CD8-positive, alpha-beta memory T cell (primary cell): ENCODE measurements around the gene HNRNPAB. TPM values are rescaled to one million over a fixed set of nuclear protein-coding genes. Genes with fewer than 3 reads are reported as not detected.

Experiments used
- CTCF ChIA-PET: fragments of 350-600 bp; sonication (Branson Sonifier 250); formaldehyde crosslinking; loops from one replicate; lab custom pipeline; 2021; ENCODE audit warnings: antibody characterized with exemption; lab: Charles Lee
- POLR2A ChIA-PET: fragments of 350-600 bp; sonication (Branson Sonifier 250); formaldehyde crosslinking; loops from one replicate; lab custom pipeline; 2021; ENCODE audit warnings: antibody characterized with exemption; lab: Charles Lee
- DNase-seq, 5 donors: peaks; one replicate each; pipeline versions ENCODE4 v3.0.0 to v3.0.0-alpha.2; 2020 to 2022; ENCODE audit warnings: mixed read lengths in 1 of 5
- H3K27ac ChIP-seq: one replicate; pipeline ENCODE4 v1.7.0; 2013; ENCODE audit warnings: low read depth, mild to moderate bottlenecking, low read length, moderate library complexity
- H3K27me3 ChIP-seq: 2 replicates; pipeline ENCODE4 v1.7.0; 2013; ENCODE audit warnings: low read length, mild to moderate bottlenecking; ENCODE audit not compliant: insufficient read depth, poor library complexity, severe bottlenecking
- H3K36me3 ChIP-seq: 2 replicates; pipeline ENCODE4 v1.7.0; 2013; ENCODE audit warnings: mild to moderate bottlenecking, low read length, moderate library complexity; ENCODE audit not compliant: insufficient read depth
- H3K4me1 ChIP-seq: 2 replicates; pipeline ENCODE4 v1.7.0; 2013; ENCODE audit warnings: mild to moderate bottlenecking, low read length, moderate library complexity; ENCODE audit not compliant: insufficient read depth
- H3K4me3 ChIP-seq: 2 replicates; pipeline ENCODE4 v1.7.0; 2013; ENCODE audit warnings: mild to moderate bottlenecking, low read length
- H3K9me3 ChIP-seq: 2 replicates; pipeline ENCODE4 v1.7.0; 2013; ENCODE audit warnings: mild to moderate bottlenecking, low read length
- H3K27ac Mint-ChIP-seq, 8 donors: one replicate each; pipeline ENCODE4 v1.8.0; 2020 to 2021; ENCODE audit warnings: mixed read lengths in 8 of 8, mild to moderate bottlenecking in 6 of 8, inconsistent platforms in 3 of 8, moderate library complexity in 3 of 8
- H3K27me3 Mint-ChIP-seq, 2 donors: one replicate each; pipeline ENCODE4 v1.8.0; 2020 to 2021; ENCODE audit warnings: mixed read lengths in 2 of 2, mild to moderate bottlenecking in 1 of 2, moderate library complexity in 1 of 2
- H3K36me3 Mint-ChIP-seq, 3 donors: one replicate each; pipeline ENCODE4 v1.8.0; 2020 to 2021; ENCODE audit warnings: mixed read lengths in 3 of 3, inconsistent platforms in 1 of 3, mild to moderate bottlenecking in 1 of 3
- H3K4me1 Mint-ChIP-seq, 3 donors: one replicate each; pipeline ENCODE4 v1.8.0; 2020 to 2021; ENCODE audit warnings: mixed read lengths in 3 of 3, inconsistent platforms in 1 of 3, mild to moderate bottlenecking in 1 of 3
- H3K4me3 Mint-ChIP-seq, 7 donors: one replicate each; pipeline ENCODE4 v1.8.0; 2020 to 2021; ENCODE audit warnings: mixed read lengths in 7 of 7, mild to moderate bottlenecking in 6 of 7, moderate library complexity in 4 of 7, inconsistent platforms in 2 of 7
- H3K9me3 Mint-ChIP-seq, 5 donors: one replicate each; pipeline ENCODE4 v1.8.0; 2020 to 2022; ENCODE audit warnings: mixed read lengths in 5 of 5, mild to moderate bottlenecking in 3 of 5, moderate library complexity in 2 of 5, inconsistent platforms in 1 of 5
- polyA plus RNA-seq: library from polyadenylated mRNA; unstranded; fragments of 300-500 nt; fragmentation: Illumina TruSeq; gene quantifications from one replicate; pipeline ENCODE4 v1.2.3, GENCODE V29; 2021
- total RNA-seq, 2 experiments: library from RNA; stranded (reverse); gene quantifications; one replicate each; pipeline ENCODE4 v1.2.3, GENCODE V29; 2021

Gene HNRNPAB
- total and polyA plus RNA-seq, 3 experiments from 2014 or later: 80.5 to 673 (median 672) TPM

GRCh38 chr5:178198706-178199105 is 5.6 kb upstream of the HNRNPAB start:
- POLR2A ChIA-PET: no interaction called here
- Histone ChIP-seq H3K4me3 (no peak overlapping the region), H3K36me3 (no peaks in the 10 kb centered on the region), H3K4me1 (peaks cover 8% of the 10 kb centered on the region), H3K27me3 (no peaks in the 10 kb centered on the region), H3K9me3 (no peaks in the 10 kb centered on the region), H3K27ac (no peak overlapping the region)
- H3K36me3 Mint-ChIP-seq: no peaks in the 10 kb centered on the region
- H3K27ac Mint-ChIP-seq: no peak overlapping the region
- DNase-seq: no peak
- no peaks in the 10 kb centered on the region for H3K27me3 Mint-ChIP-seq
- peaks cover 11 to 13% (median 12%) of the 10 kb centered on the region in 3 donors for H3K4me1 Mint-ChIP-seq
- CTCF ChIA-PET: no interaction called here
- H3K4me3 Mint-ChIP-seq: no peak overlapping the region
- no peaks in the 10 kb centered on the region for H3K9me3 Mint-ChIP-seq

- H3K36me3 ChIP-seq: no peaks in the 10 kb centered on the region
- H3K27ac ChIP-seq: no peak overlapping the region
- ChIA-PET POLR2A (no interaction called here), CTCF (no interaction called here)
- H3K9me3 ChIP-seq: no peaks in the 10 kb centered on the region
- no peaks in the 10 kb centered on the region for H3K27me3 ChIP-seq
- H3K27ac Mint-ChIP-seq: no peak overlapping the region
- no peaks in the 10 kb centered on the region for H3K4me1 ChIP-seq
- H3K4me1 Mint-ChIP-seq: peaks cover 3 to 6% (median 3%) of the 10 kb centered on the region in 3 donors
- no peak overlapping the region for H3K4me3 ChIP-seq
- DNase-seq: no peak
- H3K27me3 Mint-ChIP-seq: peaks cover 0 to 2% of the 10 kb centered on the region in 2 donors
- H3K9me3 Mint-ChIP-seq: peaks cover 0 to 2% (median 0%) of the 10 kb centered on the region in 5 donors
- H3K4me3 Mint-ChIP-seq: peak overlapping the region in 1 of 7 donors; percentile 62
- peaks cover 0 to 4% (median 0%) of the 10 kb centered on the region in 3 donors for H3K36me3 Mint-ChIP-seq
Measured at GRCh38 chr5:178199581-178200434, 4.5 kb upstream of the HNRNPAB start.

GRCh38 chr5:178201221-178201926 is 3.0 kb upstream of the HNRNPAB start:
- peaks cover 0 to 13% (median under 1%) of the 10 kb centered on the region in 3 donors for H3K36me3 Mint-ChIP-seq
- H3K4me3 Mint-ChIP-seq: peak overlapping the region in 4 of 7 donors; percentile 5 to 85 (median 48)
- Histone ChIP-seq H3K9me3 (no peaks in the 10 kb centered on the region), H3K4me3 (no peak overlapping the region), H3K27me3 (no peaks in the 10 kb centered on the region), H3K27ac (no peak overlapping the region), H3K36me3 (no peaks in the 10 kb centered on the region), H3K4me1 (peaks cover 11% of the 10 kb centered on the region)
- H3K4me1 Mint-ChIP-seq: peaks cover 8 to 13% (median 9%) of the 10 kb centered on the region in 3 donors
- peak overlapping the region in 2 of 8 donors; percentile 17 to 77 for H3K27ac Mint-ChIP-seq
- DNase-seq: no peak
- POLR2A ChIA-PET: no interaction called here
- H3K9me3 Mint-ChIP-seq: peaks cover 0 to 2% (median 0%) of the 10 kb centered on the region in 5 donors
- CTCF ChIA-PET: interaction anchor here (1.3 kb wide), 1 partner anchor 14 kb away, joined by 3 read pairs; the partner anchor contains the start of gene GMCL2
- peaks cover 0 to 2% of the 10 kb centered on the region in 2 donors for H3K27me3 Mint-ChIP-seq

GRCh38 chr5:178201927-178202235 is 2.5 kb upstream of the HNRNPAB start:
- peaks cover 13 to 18% (median 14%) of the 10 kb centered on the region in 3 donors for H3K4me1 Mint-ChIP-seq
- H3K27me3 ChIP-seq: no peaks in the 10 kb centered on the region
- H3K27ac ChIP-seq: no peak overlapping the region
- H3K9me3 Mint-ChIP-seq: peaks cover 0 to 2% (median 0%) of the 10 kb centered on the region in 5 donors
- peaks cover 16% of the 10 kb centered on the region for H3K4me1 ChIP-seq
- H3K36me3 ChIP-seq: peaks cover 2% of the 10 kb centered on the region
- no peak for DNase-seq
- H3K27ac Mint-ChIP-seq: peak overlapping the region in 1 of 8 donors; percentile 77
- H3K9me3 ChIP-seq: no peaks in the 10 kb centered on the region
- peaks cover 0 to 18% (median 1%) of the 10 kb centered on the region in 3 donors for H3K36me3 Mint-ChIP-seq
- H3K4me3 Mint-ChIP-seq: peak overlapping the region in 5 of 7 donors; percentile 5 to 85 (median 45)
- H3K27me3 Mint-ChIP-seq: peaks cover 0 to 2% of the 10 kb centered on the region in 2 donors
- POLR2A ChIA-PET: no interaction called here
- CTCF ChIA-PET: interaction anchor here (1.3 kb wide), 1 partner anchor 14 kb away, joined by 3 read pairs; the partner anchor contains the start of gene GMCL2
- H3K4me3 ChIP-seq: no peak overlapping the region

- Mint-ChIP-seq H3K9me3 (peaks cover 0 to 2% (median 0%) of the 10 kb centered on the region in 5 donors), H3K4me3 (peak overlapping the region; percentile 44 to 85 (median 59)), H3K4me1 (peaks cover 19 to 25% (median 21%) of the 10 kb centered on the region in 3 donors), H3K36me3 (peaks cover 0 to 24% (median 1%) of the 10 kb centered on the region in 3 donors), H3K27ac (peak overlapping the region in 2 of 8 donors; percentile 54 to 77), H3K27me3 (peaks cover 0 to 2% of the 10 kb centered on the region in 2 donors)
- Histone ChIP-seq H3K36me3 (peaks cover 8% of the 10 kb centered on the region), H3K27me3 (no peaks in the 10 kb centered on the region), H3K27ac (no peak overlapping the region), H3K4me3 (no peak overlapping the region), H3K4me1 (peaks cover 22% of the 10 kb centered on the region), H3K9me3 (no peaks in the 10 kb centered on the region)
- ChIA-PET CTCF (no interaction called here), POLR2A (no interaction called here)
- DNase-seq: no peak
Measured at GRCh38 chr5:178202541-178202940, 1.8 kb upstream of the HNRNPAB start.

GRCh38 chr5:178203670-178204181 is 607 bp upstream of the HNRNPAB start:
- Mint-ChIP-seq H3K36me3 (peaks cover 0 to 36% (median 7%) of the 10 kb centered on the region in 3 donors), H3K9me3 (peaks cover 0 to 2% (median 0%) of the 10 kb centered on the region in 5 donors), H3K4me3 (peak overlapping the region; percentile 96 to 100 (median 99)), H3K27me3 (peaks cover 0 to 2% of the 10 kb centered on the region in 2 donors), H3K4me1 (peaks cover 25 to 37% (median 28%) of the 10 kb centered on the region in 3 donors), H3K27ac (peak overlapping the region in 6 of 8 donors; percentile 63 to 99 (median 92))
- POLR2A ChIA-PET: interaction anchor here (0.5 to 1.3 kb wide), 6 partner anchors 9 to 1420 kb away, joined by 3 to 7 read pairs (median 4); partner anchors contain the start of gene HNRNPH1
- H3K27me3 ChIP-seq: no peaks in the 10 kb centered on the region
- H3K4me1 ChIP-seq: peaks cover 32% of the 10 kb centered on the region
- peak overlapping the region; percentile 79 for H3K27ac ChIP-seq
- peaks cover 20% of the 10 kb centered on the region for H3K36me3 ChIP-seq
- DNase-seq: no peak
- CTCF ChIA-PET: interaction anchor here (0.9 to 1.5 kb wide), 2 partner anchors 26 to 31 kb away, joined by 5 to 8 read pairs; no protein-coding TSS in a partner anchor
- peak overlapping the region; percentile 89 for H3K4me3 ChIP-seq
- no peaks in the 10 kb centered on the region for H3K9me3 ChIP-seq

GRCh38 chr5:178204935-178205748 is 809 bp downstream of the HNRNPAB start:
- Histone ChIP-seq H3K4me1 (peaks cover 32% of the 10 kb centered on the region), H3K27ac (peak overlapping the region; percentile 79), H3K36me3 (peaks cover 34% of the 10 kb centered on the region), H3K27me3 (no peaks in the 10 kb centered on the region), H3K4me3 (peak overlapping the region; percentile 91), H3K9me3 (no peaks in the 10 kb centered on the region)
- Mint-ChIP-seq H3K27ac (peak overlapping the region; percentile 72 to 94 (median 84)), H3K36me3 (peaks cover 6 to 50% (median 7%) of the 10 kb centered on the region in 3 donors), H3K27me3 (peaks cover 0 to 2% of the 10 kb centered on the region in 2 donors), H3K4me1 (peaks cover 27 to 48% (median 31%) of the 10 kb centered on the region in 3 donors), H3K4me3 (peak overlapping the region; percentile 84 to 99 (median 96)), H3K9me3 (peaks cover 0 to 2% (median 0%) of the 10 kb centered on the region in 5 donors)
- DNase-seq: peak; percentile 64 to 79 (median 66)
- POLR2A ChIA-PET: interaction anchor here (0.9 to 1.3 kb wide), 7 partner anchors 8 to 1419 kb away, joined by 3 to 7 read pairs (median 3); partner anchors contain the start of genes HNRNPH1 and NHP2
- CTCF ChIA-PET: interaction anchor here (0.8 to 1.5 kb wide), 3 partner anchors 8 to 60 kb away, joined by 3 to 8 read pairs (median 3); no protein-coding TSS in a partner anchor
